Limb (tissue), 2 donors: ENCODE data around the gene NUP93.

Experiments
- DNase-seq, 2 donors: peaks; one replicate each; pipeline ENCODE4 v3.0.0-alpha.2; 2016; ENCODE audit errors: extremely low spot score in 2 of 2

Gene NUP93

DNA sequence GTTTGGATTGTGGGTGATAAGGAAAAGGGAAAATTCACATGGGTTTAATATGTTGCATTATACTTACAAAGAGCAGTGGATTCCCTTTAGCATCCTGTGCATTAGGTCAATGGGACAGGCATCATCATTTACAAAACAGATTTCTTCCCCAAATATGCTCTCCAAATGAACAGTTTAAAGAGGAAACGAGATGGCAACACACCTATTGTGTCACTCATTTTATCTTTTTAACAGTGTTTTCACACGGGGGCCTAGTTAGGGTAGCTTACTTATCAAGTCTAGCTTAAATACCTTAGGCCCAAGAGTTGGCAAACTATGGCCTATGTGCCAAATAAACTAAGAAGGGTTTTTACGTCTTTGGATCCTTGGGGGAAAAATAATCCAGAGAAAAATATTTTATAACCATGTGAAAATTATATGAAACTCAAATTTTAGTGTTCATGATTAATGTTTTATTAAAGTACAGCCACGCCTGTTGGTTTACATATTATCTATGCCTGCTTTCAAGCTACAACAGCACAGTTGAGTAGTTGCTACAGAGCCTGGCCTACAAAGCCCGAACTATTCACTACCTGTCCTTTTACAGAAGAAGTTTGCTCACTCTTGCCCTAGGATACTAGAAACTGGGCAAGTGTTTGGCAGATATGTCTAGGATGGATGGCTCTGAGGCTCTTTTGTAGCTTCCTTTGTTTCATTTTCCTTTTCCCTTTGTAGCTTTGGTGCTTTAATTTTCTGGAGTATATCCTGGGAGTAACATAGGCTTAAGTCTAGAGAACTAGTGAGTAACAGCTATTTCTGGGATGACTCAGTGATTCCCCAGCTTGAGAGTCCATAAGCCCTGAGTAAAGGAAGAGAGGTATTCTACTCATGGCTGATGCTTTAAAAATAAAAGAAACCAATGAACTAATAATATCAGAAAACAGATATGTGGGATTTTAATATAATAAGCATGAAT lies 12.4 kb downstream of the NUP93 start:
- DNase-seq: no peak

- DNase-seq: no peak
These were observed 13.9 kb downstream of the NUP93 start for GRCh38 chr16:56743840-56744239.

GRCh38 chr16:56744996-56745640 lies 15.2 kb downstream of the NUP93 start:
- no peak for DNase-seq

- no peak for DNase-seq
These were observed 17.6 kb downstream of the NUP93 start for GRCh38 chr16:56747486-56748045.

DNA sequence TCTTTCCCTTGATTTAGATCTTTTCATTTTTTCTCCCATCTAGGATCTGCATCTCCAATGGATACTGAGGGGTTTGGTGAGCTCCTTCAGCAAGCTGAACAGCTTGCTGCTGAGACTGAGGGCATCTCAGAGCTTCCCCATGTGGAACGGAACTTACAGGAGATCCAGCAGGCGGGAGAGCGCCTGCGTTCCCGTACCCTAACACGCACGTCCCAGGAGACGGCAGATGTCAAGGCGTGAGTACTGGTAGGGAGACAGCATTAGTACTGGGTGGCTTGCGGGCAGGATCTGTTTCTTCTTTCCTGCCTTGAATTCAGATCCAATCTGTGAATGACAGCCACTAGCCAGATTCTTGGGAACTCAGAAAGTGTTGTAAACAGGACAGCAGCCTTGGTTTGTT lies 18.3 kb downstream of the NUP93 start:
- DNase-seq: no peak

DNA sequence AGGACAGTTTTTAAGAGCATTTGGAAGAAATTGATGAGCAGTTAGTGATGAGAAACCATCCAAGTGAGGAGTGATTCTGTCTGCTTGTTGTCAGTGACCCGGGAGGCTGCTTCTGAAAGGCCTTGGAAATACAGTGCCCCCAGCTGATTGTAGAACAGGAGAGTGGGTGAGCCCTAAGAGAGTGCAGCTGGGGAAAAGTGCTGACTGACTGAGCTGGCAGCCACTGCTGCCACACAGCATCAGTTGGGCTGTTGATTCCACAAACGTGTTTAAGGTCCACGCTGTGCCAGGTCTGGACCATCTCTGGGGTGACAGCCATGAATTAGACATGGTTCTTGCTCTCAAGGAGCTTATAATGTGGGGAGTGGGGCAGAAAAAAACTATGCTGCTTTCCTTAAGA lies 18.9 kb downstream of the NUP93 start:
- no peak for DNase-seq

- DNase-seq: no peak
These were observed 20.0 kb downstream of the NUP93 start for GRCh38 chr16:56749672-56750491.

DNA sequence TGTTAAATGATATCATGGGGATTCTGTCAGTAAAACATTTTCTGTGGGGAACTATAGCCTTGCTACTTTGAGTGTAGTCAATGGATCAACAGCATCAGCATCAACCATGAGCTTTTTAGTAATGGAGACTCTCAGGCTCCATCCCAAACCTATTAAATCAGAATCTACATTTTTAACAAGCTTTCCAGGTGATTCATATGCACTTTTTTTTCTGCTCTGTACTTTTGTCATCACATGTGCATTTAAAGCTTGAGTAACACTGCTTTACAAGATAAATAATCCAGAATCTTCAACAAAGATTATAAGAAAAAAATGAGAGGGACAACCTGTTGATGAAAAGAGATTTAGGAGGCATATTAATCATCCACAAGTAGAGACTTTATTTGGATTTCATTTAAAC lies 23.5 kb downstream of the NUP93 start:
- no peak for DNase-seq

GRCh38 chr16:56755038-56755437 lies 25.1 kb downstream of the NUP93 start:
- no peak for DNase-seq

DNA sequence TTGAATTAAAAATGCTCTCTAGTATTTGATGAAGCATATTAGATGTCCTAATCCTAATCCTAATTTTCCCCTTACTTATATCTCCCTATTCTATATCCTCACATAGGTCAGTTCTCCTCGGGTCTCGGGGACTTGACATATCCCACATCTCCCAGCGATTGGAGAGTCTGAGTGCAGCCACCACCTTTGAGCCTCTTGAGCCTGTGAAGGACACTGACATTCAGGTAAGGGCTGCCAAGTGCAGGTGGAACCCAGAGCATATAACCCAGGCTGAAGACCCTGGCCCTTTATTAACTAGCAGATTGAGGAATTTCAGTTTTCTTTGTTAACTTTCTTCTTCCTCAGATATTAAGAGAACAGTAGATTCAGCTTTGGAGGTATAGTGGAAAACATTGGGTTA lies 28.5 kb downstream of the NUP93 start:
- no peak for DNase-seq

DNA sequence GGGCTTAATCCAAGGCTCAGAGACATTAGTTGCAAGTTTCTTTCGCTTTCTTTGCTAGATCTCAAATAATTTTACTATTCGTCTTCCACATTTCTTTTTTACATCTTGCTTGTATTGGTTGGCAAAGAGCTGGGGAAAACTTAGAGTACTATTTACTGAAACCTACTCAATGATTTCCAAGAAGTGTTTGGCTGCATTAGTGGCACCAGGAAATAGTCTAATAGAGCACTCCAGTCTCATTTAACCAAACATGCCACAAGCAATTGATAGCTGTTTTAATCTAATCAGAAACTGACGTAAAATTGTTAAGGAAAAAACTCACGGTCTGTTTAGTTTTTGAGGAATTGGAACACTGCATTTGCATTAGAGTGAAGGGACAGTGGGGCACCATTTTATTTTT lies 29.0 kb downstream of the NUP93 start:
- DNase-seq: no peak

- no peak for DNase-seq
These were observed 33.5 kb downstream of the NUP93 start for GRCh38 chr16:56763291-56763916.

- DNase-seq: no peak
These were observed 34.9 kb downstream of the NUP93 start for GRCh38 chr16:56764835-56765234.

DNA sequence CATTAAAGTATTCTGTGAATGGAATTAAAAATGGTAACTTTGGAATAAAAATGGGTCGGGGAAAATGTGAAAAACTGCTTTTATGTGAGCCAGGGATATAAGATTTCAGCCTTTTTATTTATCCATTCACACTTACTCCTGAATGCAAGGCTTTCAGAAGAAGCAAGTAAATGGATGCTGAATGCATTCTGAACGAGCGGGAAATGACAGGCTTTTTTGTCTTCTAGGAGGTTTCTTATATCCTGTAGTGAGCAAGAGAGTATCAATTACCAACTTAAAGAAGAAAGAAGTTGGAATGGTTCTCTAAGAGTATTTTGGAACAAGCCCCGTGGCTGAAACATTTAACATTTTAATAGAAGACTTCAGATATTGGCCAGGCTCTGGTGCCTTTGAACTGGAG lies 36.0 kb downstream of the NUP93 start:
- DNase-seq: no peak

- DNase-seq: no peak
These were observed 37.1 kb downstream of the NUP93 start for GRCh38 chr16:56767024-56767423.

GRCh38 chr16:56769677-56770076 lies 39.7 kb downstream of the NUP93 start:
- DNase-seq: no peak

DNA sequence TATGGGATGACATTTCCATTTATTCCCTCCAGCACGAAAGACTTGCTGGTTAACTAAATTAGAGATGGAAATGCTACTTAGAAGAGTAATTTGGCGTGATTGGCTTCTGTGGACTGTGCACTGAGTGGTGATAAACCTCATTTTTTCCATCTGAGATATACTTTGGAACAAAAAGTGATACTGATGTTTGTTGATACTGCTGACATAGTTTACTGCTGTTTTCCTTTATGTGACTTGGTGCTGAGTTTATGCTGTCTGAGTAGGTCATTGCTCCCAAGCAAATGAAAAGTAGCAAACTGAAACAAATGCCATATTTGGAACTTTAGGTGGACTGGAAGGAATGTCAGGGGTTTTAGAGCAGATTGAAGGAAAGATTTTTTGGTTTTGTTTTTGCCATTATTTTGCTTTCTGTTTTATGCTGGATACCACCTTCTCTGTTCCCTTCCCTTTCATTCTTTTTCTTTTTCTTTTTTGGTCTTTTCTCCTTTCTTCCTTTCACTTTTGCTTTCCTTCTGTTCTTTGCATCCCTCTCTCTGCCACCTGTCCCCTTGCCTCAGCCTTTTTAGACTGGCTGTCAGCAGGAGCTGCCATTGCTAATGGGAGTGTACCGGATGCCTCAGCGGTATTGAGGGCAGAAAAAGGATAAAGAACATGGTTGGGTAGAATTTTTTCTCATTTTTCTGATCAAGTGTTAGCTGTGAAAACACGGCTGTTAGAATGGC lies 41.8 kb downstream of the NUP93 start:
- DNase-seq: no peak

DNA sequence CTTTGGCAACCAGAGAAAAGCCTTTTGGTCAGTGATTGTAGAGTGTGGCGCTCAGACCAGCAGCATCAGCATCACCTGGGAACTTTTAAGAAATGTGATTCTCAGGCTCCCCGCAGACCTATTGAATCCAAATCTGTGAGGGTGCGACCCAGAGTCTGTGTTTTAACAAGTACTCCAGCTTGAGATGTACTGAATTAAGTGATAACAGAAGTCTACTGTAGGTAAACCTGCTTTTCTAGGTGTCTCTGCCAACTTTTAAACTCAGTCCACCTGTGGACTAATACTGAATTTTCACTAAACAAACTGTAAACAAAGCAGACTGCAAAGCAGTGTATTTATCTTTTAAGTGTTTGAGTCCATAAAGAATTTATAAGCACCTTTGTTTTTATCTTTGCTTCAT lies 43.6 kb downstream of the NUP93 start:
- DNase-seq: no peak

DNA sequence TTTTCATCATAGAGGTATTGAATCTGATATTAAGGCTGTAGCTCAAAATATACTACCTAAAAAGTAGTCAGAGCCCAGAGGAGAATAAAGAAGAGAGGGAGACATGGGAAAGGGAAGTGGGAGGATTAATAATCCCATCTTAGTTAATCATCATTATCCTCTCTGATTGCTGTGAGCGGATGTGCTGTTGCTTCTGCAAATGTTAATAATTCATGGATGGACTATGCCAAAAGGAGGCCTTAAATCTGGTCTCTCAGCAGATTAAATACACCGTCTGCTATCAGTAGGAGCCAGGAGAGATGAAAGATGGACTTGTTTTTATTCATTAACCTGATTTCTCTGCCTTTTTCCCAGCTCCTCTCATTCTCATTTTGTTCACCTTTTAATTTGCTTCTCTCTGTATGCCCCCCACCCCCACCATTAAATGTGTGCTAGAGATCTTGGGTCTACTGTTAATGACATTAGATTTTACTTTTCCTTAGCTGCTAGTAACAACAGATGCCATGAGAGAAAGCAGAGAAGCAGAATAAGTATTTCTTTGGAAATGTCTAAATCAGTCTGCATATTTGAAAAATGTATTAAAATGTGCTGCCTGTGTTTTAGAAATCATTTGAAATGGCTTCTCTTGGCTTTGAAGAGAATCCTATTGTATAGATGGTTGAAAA lies 44.2 kb downstream of the NUP93 start:
- no peak for DNase-seq

DNA sequence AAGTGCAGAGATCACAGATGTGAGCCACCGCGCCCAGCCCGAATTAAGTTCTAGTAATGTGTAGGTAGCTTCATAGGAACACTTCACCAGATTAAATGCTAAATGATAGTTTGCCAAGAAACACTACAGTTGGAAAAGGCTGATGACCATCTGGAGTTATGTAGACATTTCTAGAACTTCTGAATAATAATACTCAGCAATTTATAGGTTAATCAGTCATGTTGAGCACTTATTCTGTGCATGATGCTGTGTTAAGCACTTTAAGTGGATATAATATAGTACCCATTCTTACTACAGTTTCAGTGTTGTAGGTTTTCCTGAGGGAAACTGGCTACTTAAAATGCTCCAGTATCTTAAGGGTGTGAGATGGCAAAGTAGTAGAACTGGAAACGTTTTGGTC lies 45.2 kb downstream of the NUP93 start:
- no peak for DNase-seq
